WTC11 (cell line): ENCODE measurements around the gene KHSRP. TPM values are rescaled to one million over a fixed set of nuclear protein-coding genes. Genes with fewer than 3 reads are reported as not detected.

Experiments used
- ATAC-seq: fragments of 200-7000 bp; cut with Tn5 transposase; 2 replicates; pipeline ENCODE4 v1.10.0; 2021; ENCODE audit warnings: mild to moderate bottlenecking, moderate library complexity
- CTCF ChIA-PET: fragments of 300-600 bp; sonication (Branson Sonifier 250); formaldehyde crosslinking; loops from one replicate; lab custom pipeline; 2021; ENCODE audit warnings: antibody characterized with exemption; lab: Charles Lee
- POLR2A ChIA-PET: fragments of 350-600 bp; sonication (Branson Sonifier 250); formaldehyde crosslinking; loops from one replicate; lab custom pipeline; 2021; ENCODE audit warnings: antibody characterized with exemption; lab: Charles Lee
- DNase-seq: peaks from one replicate; pipeline ENCODE4 v3.0.0; 2021; ENCODE audit warnings: low spot score
- H3K27ac Mint-ChIP-seq: 2 replicates; pipeline ENCODE4 v1.8.0; 2021; ENCODE audit warnings: mixed read lengths
- H3K27me3 Mint-ChIP-seq: 2 replicates; pipeline ENCODE4 v1.8.0; 2021; ENCODE audit warnings: low read depth, mild to moderate bottlenecking, moderate library complexity, mixed read lengths
- H3K36me3 Mint-ChIP-seq: 2 replicates; pipeline ENCODE4 v1.8.0; 2021; ENCODE audit warnings: mixed read lengths
- H3K4me1 Mint-ChIP-seq: 2 replicates; pipeline ENCODE4 v1.8.0; 2022; ENCODE audit warnings: mixed read lengths
- H3K4me3 Mint-ChIP-seq: 2 replicates; pipeline ENCODE4 v1.8.0; 2021; ENCODE audit warnings: mild to moderate bottlenecking, moderate library complexity, mixed read lengths
- H3K9me3 Mint-ChIP-seq: 2 replicates; pipeline ENCODE4 v1.8.0; 2021; ENCODE audit warnings: mixed read lengths
- AR ChIP-seq: fragments of 250-450 bp; sonication (Bioruptor Pico); IDR thresholded peaks from 2 replicates; pipeline ENCODE4 v1.9.0; 2021; ENCODE audit warnings: mild to moderate bottlenecking
- ATF1 ChIP-seq: sonication (generic); formaldehyde crosslinking; IDR thresholded peaks from 2 replicates; pipeline ENCODE4 v1.8.1; 2023; ENCODE audit warnings: mild to moderate bottlenecking, moderate library complexity, missing genetic modification reagents
- CREB1 ChIP-seq: sonication (generic); formaldehyde crosslinking; IDR thresholded peaks from 2 replicates; pipeline ENCODE4 v1.8.0; 2023; ENCODE audit warnings: mild to moderate bottlenecking, missing genetic modification reagents
- E2F4 ChIP-seq: sonication (generic); formaldehyde crosslinking; IDR thresholded peaks from 2 replicates; pipeline ENCODE4 v1.8.1; 2022; ENCODE audit warnings: low read depth, mild to moderate bottlenecking, moderate library complexity, missing genetic modification reagents, borderline replicate concordance
- FOXP1 ChIP-seq: sonication (generic); formaldehyde crosslinking; IDR thresholded peaks from 2 replicates; pipeline ENCODE4 v1.8.0; 2022; ENCODE audit warnings: missing genetic modification reagents, mild to moderate bottlenecking, moderate library complexity, borderline replicate concordance
- GRHL2 ChIP-seq: fragments of 250-450 bp; sonication (Bioruptor Pico); IDR thresholded peaks from 2 replicates; pipeline ENCODE4 v1.8.0; 2022; ENCODE audit warnings: mild to moderate bottlenecking, moderate library complexity; ENCODE audit not compliant: insufficient replicate concordance, severe bottlenecking
- GTF2I ChIP-seq: fragments of 250-450 bp; sonication (Bioruptor Pico); conservative IDR thresholded peaks from 2 replicates; pipeline ENCODE4 v1.4.0; 2021; ENCODE audit warnings: mild to moderate bottlenecking
- HMGA2 ChIP-seq: fragments of 250-450 bp; sonication (Bioruptor Pico); IDR thresholded peaks from 2 replicates; pipeline ENCODE4 v1.4.0; 2021; ENCODE audit warnings: mild to moderate bottlenecking, moderate library complexity
- HMGXB4 ChIP-seq: sonication (generic); formaldehyde crosslinking; IDR thresholded peaks from 2 replicates; pipeline ENCODE4 v1.8.1; 2023; ENCODE audit warnings: mild to moderate bottlenecking, moderate library complexity, missing genetic modification reagents
- KAT7 ChIP-seq: sonication (generic); formaldehyde crosslinking; IDR thresholded peaks from 2 replicates; pipeline ENCODE4 v1.8.1; 2023; ENCODE audit warnings: missing genetic modification reagents, mild to moderate bottlenecking, borderline replicate concordance
- MAX ChIP-seq: sonication (generic); formaldehyde crosslinking; IDR thresholded peaks from 2 replicates; pipeline ENCODE4 v1.8.0; 2022; ENCODE audit warnings: mild to moderate bottlenecking, missing genetic modification reagents
- MXD4 ChIP-seq: fragments of 250-450 bp; sonication (Bioruptor Pico); IDR thresholded peaks from 2 replicates; pipeline ENCODE4 v1.8.0; 2021; ENCODE audit warnings: mild to moderate bottlenecking, moderate library complexity, borderline replicate concordance
- MYBL2 ChIP-seq: sonication (generic); formaldehyde crosslinking; IDR thresholded peaks from 2 replicates; pipeline ENCODE4 v1.8.1; 2023; ENCODE audit warnings: mild to moderate bottlenecking, moderate library complexity, missing genetic modification reagents
- NFYB ChIP-seq: sonication (generic); formaldehyde crosslinking; conservative IDR thresholded peaks from 2 replicates; pipeline ENCODE4 v1.8.0; 2022; ENCODE audit warnings: low read depth, missing genetic modification reagents
- NR1H2 ChIP-seq: sonication (generic); formaldehyde crosslinking; IDR thresholded peaks from 2 replicates; pipeline ENCODE4 v1.9.0; 2021; ENCODE audit warnings: mild to moderate bottlenecking, moderate library complexity, missing genetic modification reagents
- OVOL2 ChIP-seq: fragments of 250-450 bp; sonication (Bioruptor Pico); IDR thresholded peaks from 2 replicates; pipeline ENCODE4 v1.9.0; 2021; ENCODE audit warnings: mild to moderate bottlenecking, borderline replicate concordance
- RORB ChIP-seq: fragments of 250-450 bp; sonication (Bioruptor Pico); IDR thresholded peaks from 2 replicates; pipeline ENCODE4 v1.9.0; 2021; ENCODE audit warnings: mild to moderate bottlenecking
- TEAD1 ChIP-seq: sonication (generic); formaldehyde crosslinking; IDR thresholded peaks from 2 replicates; pipeline ENCODE4 v1.8.0; 2022; ENCODE audit warnings: mild to moderate bottlenecking, missing genetic modification reagents
- total RNA-seq: library from RNA; stranded (reverse); gene quantifications from 3 replicates; pipeline ENCODE4 v1.2.3, GENCODE V29; 2021
- TF ChIP-seq, protein P1 (sequence below): sonication (generic); formaldehyde crosslinking; conservative IDR thresholded peaks from 2 replicates; pipeline ENCODE4 v1.8.1; 2022; ENCODE audit warnings: mild to moderate bottlenecking, missing genetic modification reagents
- TF ChIP-seq, protein P2 (sequence below): fragments of 250-450 bp; sonication (Bioruptor Pico); IDR thresholded peaks from 2 replicates; pipeline ENCODE4 v2.1.2; 2022; ENCODE audit warnings: mild to moderate bottlenecking, moderate library complexity
- TF ChIP-seq, protein P3 (sequence below): sonication (generic); formaldehyde crosslinking; IDR thresholded peaks from 2 replicates; pipeline ENCODE4 v1.8.1; 2022; ENCODE audit warnings: mild to moderate bottlenecking, moderate library complexity, missing genetic modification reagents
- TF ChIP-seq, protein P4 (sequence below): sonication (generic); formaldehyde crosslinking; IDR thresholded peaks from 2 replicates; pipeline ENCODE4 v1.8.0; 2022; ENCODE audit warnings: mild to moderate bottlenecking, missing genetic modification reagents

KHSRP gene
- total RNA-seq, 1 experiment from 2014 or later = 572 TPM

DNA sequence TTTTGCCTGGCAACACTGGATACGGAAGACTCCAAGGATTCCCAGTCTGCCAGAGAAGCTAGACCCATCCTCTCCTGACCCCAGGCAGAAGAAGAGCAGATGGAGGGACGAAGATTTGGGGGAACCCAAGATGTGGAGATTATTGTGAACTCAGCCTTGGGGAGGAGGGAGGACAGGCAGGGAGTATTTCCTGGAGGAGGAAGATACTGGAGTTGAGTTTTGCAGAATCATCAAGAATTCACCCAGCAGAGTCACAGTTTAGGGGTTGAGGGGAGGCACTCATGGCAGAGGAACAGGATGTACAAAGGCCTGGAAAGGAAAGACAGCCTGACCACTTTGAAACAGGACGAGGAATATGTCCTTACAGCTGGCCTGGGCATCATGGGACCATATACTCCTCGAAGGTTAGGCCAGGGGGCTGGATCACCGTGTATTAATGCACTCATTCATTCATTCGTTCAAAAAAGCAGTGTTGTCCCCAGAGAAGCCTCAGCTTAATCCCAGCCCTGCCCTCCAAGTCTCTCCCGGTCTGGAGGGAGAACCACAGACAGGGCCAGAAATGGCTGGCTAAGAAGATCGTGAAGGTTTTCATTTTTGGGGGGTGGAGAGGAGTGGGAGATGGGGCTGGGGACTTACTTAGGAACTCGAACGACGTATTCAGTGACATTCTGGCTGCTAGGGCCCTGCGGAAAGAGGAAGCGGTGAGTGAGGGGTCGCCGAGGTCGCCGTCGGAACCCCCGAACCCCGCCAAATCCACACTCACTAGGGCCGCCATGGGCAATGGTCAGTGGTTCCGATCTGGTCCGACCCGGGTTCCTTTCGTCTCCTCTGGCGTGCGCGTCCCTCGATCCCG lies 32.2 kb downstream of the KHSRP start:
- DNase-seq (no peak), ATAC-seq (no peak; the same call in 1 of the 2 replicates)
- no peaks in the 10 kb centered on the region for H3K9me3 Mint-ChIP-seq
- TF ChIP-seq, protein P1, sequence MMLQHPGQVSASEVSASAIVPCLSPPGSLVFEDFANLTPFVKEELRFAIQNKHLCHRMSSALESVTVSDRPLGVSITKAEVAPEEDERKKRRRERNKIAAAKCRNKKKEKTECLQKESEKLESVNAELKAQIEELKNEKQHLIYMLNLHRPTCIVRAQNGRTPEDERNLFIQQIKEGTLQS (CRISPR knock-in tag) = no peak
- TF ChIP-seq, protein P2, sequence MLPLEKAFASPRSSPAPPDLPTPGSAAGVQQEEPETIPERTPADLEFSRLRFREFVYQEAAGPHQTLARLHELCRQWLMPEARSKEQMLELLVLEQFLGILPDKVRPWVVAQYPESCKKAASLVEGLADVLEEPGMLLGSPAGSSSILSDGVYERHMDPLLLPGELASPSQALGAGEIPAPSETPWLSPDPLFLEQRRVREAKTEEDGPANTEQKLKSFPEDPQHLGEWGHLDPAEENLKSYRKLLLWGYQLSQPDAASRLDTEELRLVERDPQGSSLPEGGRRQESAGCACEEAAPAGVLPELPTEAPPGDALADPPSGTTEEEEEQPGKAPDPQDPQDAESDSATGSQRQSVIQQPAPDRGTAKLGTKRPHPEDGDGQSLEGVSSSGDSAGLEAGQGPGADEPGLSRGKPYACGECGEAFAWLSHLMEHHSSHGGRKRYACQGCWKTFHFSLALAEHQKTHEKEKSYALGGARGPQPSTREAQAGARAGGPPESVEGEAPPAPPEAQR (CRISPR knock-in tag) = no peak
- TF ChIP-seq MAX (CRISPR knock-in tag) (0 out of 2 replicates have a peak, but pooled peaks have one; percentile 12), E2F4 (no peak), MXD4 (CRISPR knock-in tag) (no peak), KAT7 (CRISPR knock-in tag) (no peak), TEAD1 (CRISPR knock-in tag) (0 out of 2 replicates have a peak, but pooled peaks have one; percentile 19), NFYB (CRISPR knock-in tag) (0 out of 2 replicates have a peak, but pooled peaks have one; percentile 5), NR1H2 (CRISPR knock-in tag) (no peak), MYBL2 (no peak), HMGA2 (CRISPR knock-in tag) (no peak)
- TF ChIP-seq, protein P3, sequence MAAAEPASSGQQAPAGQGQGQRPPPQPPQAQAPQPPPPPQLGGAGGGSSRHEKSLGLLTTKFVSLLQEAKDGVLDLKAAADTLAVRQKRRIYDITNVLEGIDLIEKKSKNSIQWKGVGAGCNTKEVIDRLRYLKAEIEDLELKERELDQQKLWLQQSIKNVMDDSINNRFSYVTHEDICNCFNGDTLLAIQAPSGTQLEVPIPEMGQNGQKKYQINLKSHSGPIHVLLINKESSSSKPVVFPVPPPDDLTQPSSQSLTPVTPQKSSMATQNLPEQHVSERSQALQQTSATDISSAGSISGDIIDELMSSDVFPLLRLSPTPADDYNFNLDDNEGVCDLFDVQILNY (CRISPR knock-in tag) = no peak
- TF ChIP-seq, protein P4, sequence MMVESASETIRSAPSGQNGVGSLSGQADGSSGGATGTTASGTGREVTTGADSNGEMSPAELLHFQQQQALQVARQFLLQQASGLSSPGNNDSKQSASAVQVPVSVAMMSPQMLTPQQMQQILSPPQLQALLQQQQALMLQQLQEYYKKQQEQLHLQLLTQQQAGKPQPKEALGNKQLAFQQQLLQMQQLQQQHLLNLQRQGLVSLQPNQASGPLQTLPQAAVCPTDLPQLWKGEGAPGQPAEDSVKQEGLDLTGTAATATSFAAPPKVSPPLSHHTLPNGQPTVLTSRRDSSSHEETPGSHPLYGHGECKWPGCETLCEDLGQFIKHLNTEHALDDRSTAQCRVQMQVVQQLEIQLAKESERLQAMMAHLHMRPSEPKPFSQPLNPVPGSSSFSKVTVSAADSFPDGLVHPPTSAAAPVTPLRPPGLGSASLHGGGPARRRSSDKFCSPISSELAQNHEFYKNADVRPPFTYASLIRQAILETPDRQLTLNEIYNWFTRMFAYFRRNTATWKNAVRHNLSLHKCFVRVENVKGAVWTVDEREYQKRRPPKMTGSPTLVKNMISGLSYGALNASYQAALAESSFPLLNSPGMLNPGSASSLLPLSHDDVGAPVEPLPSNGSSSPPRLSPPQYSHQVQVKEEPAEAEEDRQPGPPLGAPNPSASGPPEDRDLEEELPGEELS (CRISPR knock-in tag) = peak; percentile 26; the same call in 1 of the 2 replicates
- TF ChIP-seq, all 79 proteins: peak for 4
- POLR2A ChIA-PET = interaction anchor here (1.5 to 1.7 kb wide), 2 partner anchors 32 kb away, joined by 4 to 6 read pairs; partner anchors contain the start of genes CLPP and KHSRP
- H3K27ac Mint-ChIP-seq = peak overlapping the region; percentile 80
- peaks cover 22% of the 10 kb centered on the region for H3K4me1 Mint-ChIP-seq
- no peaks in the 10 kb centered on the region for H3K27me3 Mint-ChIP-seq
- peaks cover 16% of the 10 kb centered on the region for H3K36me3 Mint-ChIP-seq
- CTCF ChIA-PET = interaction anchor here (1.2 to 2.0 kb wide), 4 partner anchors 11 to 25 kb away, joined by 3 to 7 read pairs (median 4); no protein-coding TSS in a partner anchor
- peak overlapping the region; percentile 94 for H3K4me3 Mint-ChIP-seq

GRCh38 chr19:6387372-6387771 lies 37.2 kb downstream of the KHSRP start:
- Mint-ChIP-seq H3K27me3 (no peaks in the 10 kb centered on the region), H3K4me1 (peaks cover 8% of the 10 kb centered on the region), H3K27ac (no peak overlapping the region), H3K4me3 (no peak overlapping the region), H3K36me3 (peaks cover 46% of the 10 kb centered on the region), H3K9me3 (no peaks in the 10 kb centered on the region)
- DNase-seq (no peak), ATAC-seq (no peak)
- ChIA-PET POLR2A (no interaction called here), CTCF (no interaction called here)
- TF ChIP-seq ATF1 (no peak), OVOL2 (CRISPR knock-in tag) (no peak), HMGXB4 (CRISPR knock-in tag) (no peak), GTF2I (CRISPR knock-in tag) (no peak), RORB (CRISPR knock-in tag) (no peak), MYBL2 (no peak), FOXP1 (CRISPR knock-in tag) (no peak), AR (CRISPR knock-in tag) (no peak), CREB1 (CRISPR knock-in tag) (no peak), GRHL2 (no peak)
- TF ChIP-seq, protein P1 (CRISPR knock-in tag) = no peak
